IMR-90 (cell line): ENCODE data around the gene SERBP1. TPM values are rescaled to one million over a fixed set of nuclear protein-coding genes. Genes with fewer than 3 reads are reported as not detected.

Source experiments
- ATAC-seq: fragments of 200-7000 bp; cut with Tn5 transposase; 2 replicates; pipeline ENCODE4 v1.9.1; 2020; ENCODE audit warnings: low read depth, mild to moderate bottlenecking, moderate library complexity
- BruUV-seq: library from RNA; stranded (reverse); fragments of 400-500 nt; replicated peaks from 2 replicates; lab custom pipeline; 2021; lab: Mats Ljungman, UMichigan
- CTCF ChIA-PET: fragments of 300-600 bp; formaldehyde crosslinking; extraction: SDS; loops from one replicate; lab custom pipeline; 2021; ENCODE audit warnings: antibody characterized with exemption; lab: Yijun Ruan, JAX
- POLR2A ChIA-PET: fragments of 300-600 bp; sonication (Branson Sonifier 250); formaldehyde crosslinking; loops from one replicate; lab custom pipeline; 2022; ENCODE audit warnings: antibody characterized with exemption; ENCODE audit not compliant: unreplicated experiment; lab: Charles Lee
- DNase-seq: peaks from one replicate; pipeline ENCODE4 v3.0.0; 2013
- H2AFZ ChIP-seq: replicated peaks from 2 replicates; pipeline ENCODE3; 2013; ENCODE audit warnings: low read length, mild to moderate bottlenecking; ENCODE audit not compliant: poor library complexity
- H2AK5ac ChIP-seq: 2 replicates; pipeline ENCODE4 v1.6.1; 2013; ENCODE audit warnings: low read depth, low read length, inconsistent platforms
- H2AK9ac ChIP-seq: replicated peaks from 2 replicates; pipeline ENCODE3; 2013; ENCODE audit warnings: mild to moderate bottlenecking, low read depth, low read length, moderate library complexity; ENCODE audit not compliant: poor library complexity
- H2BK120ac ChIP-seq: 2 replicates; pipeline ENCODE4 v1.6.1; 2013; ENCODE audit warnings: low read depth, low read length, inconsistent platforms
- H2BK15ac ChIP-seq: 3 replicates; pipeline ENCODE4 v1.6.1; 2013; ENCODE audit warnings: low read depth, low read length, inconsistent platforms
- H2BK20ac ChIP-seq: 2 replicates; pipeline ENCODE4 v1.6.1; 2013; ENCODE audit warnings: low read depth, mild to moderate bottlenecking, inconsistent platforms, low read length, moderate library complexity
- H2BK5ac ChIP-seq: 2 replicates; pipeline ENCODE4 v1.6.1; 2013; ENCODE audit warnings: mild to moderate bottlenecking, low read depth, low read length, inconsistent platforms; ENCODE audit not compliant: poor library complexity, severe bottlenecking
- H3K14ac ChIP-seq: replicated peaks from 2 replicates; pipeline ENCODE4 v1.6.1; 2013; ENCODE audit warnings: low read depth, low read length, inconsistent platforms
- H3K18ac ChIP-seq: 2 replicates; pipeline ENCODE4 v1.6.1; 2013; ENCODE audit warnings: low read depth, low read length, control low read depth
- H3K23ac ChIP-seq: 2 replicates; pipeline ENCODE4 v1.6.1; 2013; ENCODE audit warnings: low read depth, low read length, inconsistent platforms
- H3K27ac ChIP-seq: 2 replicates; pipeline ENCODE4 v1.5.1; 2013; ENCODE audit warnings: mild to moderate bottlenecking, control low read depth, low read length; ENCODE audit not compliant: insufficient read depth
- H3K27me3 ChIP-seq: 2 replicates; pipeline ENCODE4 v1.6.1; 2013; ENCODE audit warnings: low read length; ENCODE audit not compliant: control insufficient read depth, insufficient read depth
- H3K36me3 ChIP-seq: 2 replicates; pipeline ENCODE4 v1.6.1; 2013; ENCODE audit warnings: low read length, mixed read lengths; ENCODE audit not compliant: control insufficient read depth, insufficient read depth
- H3K4ac ChIP-seq: 2 replicates; pipeline ENCODE4 v1.6.1; 2013; ENCODE audit warnings: low read depth, low read length, inconsistent platforms
- H3K4me1 ChIP-seq: 2 replicates; pipeline ENCODE4 v1.6.1; 2013; ENCODE audit warnings: low read length, mixed read lengths; ENCODE audit not compliant: control insufficient read depth, insufficient read depth
- H3K4me2 ChIP-seq: 2 replicates; pipeline ENCODE4 v1.6.1; 2013; ENCODE audit warnings: low read depth, mild to moderate bottlenecking, control low read depth, low read length, moderate library complexity
- H3K4me3 ChIP-seq: 2 replicates; pipeline ENCODE4 v1.5.1; 2013; ENCODE audit warnings: low read depth, mild to moderate bottlenecking, control low read depth, low read length, moderate library complexity; ENCODE audit not compliant: insufficient read depth
- H3K56ac ChIP-seq: 2 replicates; pipeline ENCODE4 v1.6.1; 2013; ENCODE audit warnings: low read length, inconsistent platforms; ENCODE audit not compliant: insufficient read depth; ENCODE audit errors: extremely low read depth
- H3K79me1 ChIP-seq, 2 experiments: 2 replicates each; pipeline ENCODE4 v1.6.1; 2013; ENCODE audit warnings: low read length in 2 of 2, inconsistent platforms in 1 of 2, low read depth in 1 of 2
- H3K9ac ChIP-seq: 2 replicates; pipeline ENCODE4 v1.6.1; 2013; ENCODE audit warnings: low read depth, low read length, control low read depth
- H3K9me1 ChIP-seq: 2 replicates; pipeline ENCODE4 v1.6.1; 2013; ENCODE audit warnings: low read length, inconsistent platforms; ENCODE audit not compliant: insufficient read depth
- H3K9me3 ChIP-seq: 2 replicates; pipeline ENCODE4 v1.6.1; 2013; ENCODE audit warnings: low read length; ENCODE audit not compliant: control insufficient read depth, insufficient read depth
- H4K20me1 ChIP-seq: 2 replicates; pipeline ENCODE4 v1.6.1; 2013; ENCODE audit warnings: low read length, inconsistent platforms; ENCODE audit not compliant: insufficient read depth
- H4K5ac ChIP-seq: 2 replicates; pipeline ENCODE4 v1.6.1; 2013; ENCODE audit warnings: mild to moderate bottlenecking, low read depth, low read length, control low read depth
- H4K8ac ChIP-seq, 2 experiments: 2 replicates each; pipeline ENCODE4 v1.6.1; 2013; ENCODE audit warnings: low read depth in 2 of 2, low read length in 2 of 2, control low read depth in 1 of 2, inconsistent platforms in 1 of 2
- H4K91ac ChIP-seq: 2 replicates; pipeline ENCODE4 v1.6.1; 2013; ENCODE audit warnings: low read depth, low read length, inconsistent platforms; ENCODE audit not compliant: insufficient read depth
- BHLHE40 ChIP-seq: fragments of 150-350 bp; IDR thresholded peaks from 2 replicates; pipeline ENCODE4 v1.6.1; 2016; ENCODE audit warnings: mild to moderate bottlenecking, low read depth, low read length
- CEBPB ChIP-seq: IDR thresholded peaks from 2 replicates; pipeline ENCODE4 v1.6.1; 2012; ENCODE audit warnings: low read depth, low read length, improper control_type of control experiment
- CHD1 ChIP-seq: IDR thresholded peaks from 2 replicates; pipeline ENCODE4 v1.6.1; 2012; ENCODE audit warnings: low read depth, low read length, improper control_type of control experiment
- ELK1 ChIP-seq: fragments of 150-350 bp; IDR thresholded peaks from 2 replicates; pipeline ENCODE4 v1.6.1; 2016; ENCODE audit warnings: low read depth, mild to moderate bottlenecking, low read length, moderate library complexity, borderline replicate concordance
- FOS ChIP-seq: fragments of 150-350 bp; IDR thresholded peaks from 2 replicates; pipeline ENCODE4 v1.6.1; 2016; ENCODE audit warnings: low read depth, low read length
- MAFK ChIP-seq: IDR thresholded peaks from 2 replicates; pipeline ENCODE4 v1.6.1; 2012; ENCODE audit warnings: low read depth, low read length, improper control_type of control experiment
- MAZ ChIP-seq: IDR thresholded peaks from 2 replicates; pipeline ENCODE4 v1.6.1; 2012; ENCODE audit warnings: low read depth, mild to moderate bottlenecking, low read length, improper control_type of control experiment, moderate library complexity, borderline replicate concordance
- MXI1 ChIP-seq: IDR thresholded peaks from 2 replicates; pipeline ENCODE4 v1.6.1; 2012; ENCODE audit warnings: low read depth, mild to moderate bottlenecking, low read length, moderate library complexity, borderline replicate concordance
- NFE2L2 ChIP-seq: fragments of 150-350 bp; IDR thresholded peaks from 2 replicates; pipeline ENCODE4 v1.6.1; 2016; ENCODE audit warnings: low read depth, mild to moderate bottlenecking, low read length
- POLR2A ChIP-seq: IDR thresholded peaks from 2 replicates; pipeline ENCODE4 v1.6.1; 2012; ENCODE audit warnings: mild to moderate bottlenecking, low read depth, low read length
- RAD21 ChIP-seq: IDR thresholded peaks from 2 replicates; pipeline ENCODE4 v1.6.1; 2012; ENCODE audit warnings: low read length, improper control_type of control experiment
- RCOR1 ChIP-seq: IDR thresholded peaks from 2 replicates; pipeline ENCODE4 v1.6.1; 2012; ENCODE audit warnings: mild to moderate bottlenecking, low read length, improper control_type of control experiment; ENCODE audit not compliant: insufficient replicate concordance
- RFX5 ChIP-seq: IDR thresholded peaks from 2 replicates; pipeline ENCODE4 v1.8.0; 2012; ENCODE audit warnings: low read depth, mild to moderate bottlenecking, low read length, moderate library complexity
- SMC3 ChIP-seq: fragments of 150-350 bp; IDR thresholded peaks from 2 replicates; pipeline ENCODE4 v1.6.1; 2016; ENCODE audit warnings: low read depth, mild to moderate bottlenecking, antibody characterized with exemption, low read length, moderate library complexity
- WGBS, 2 experiments: methylation state at CpG; one replicate each; pipeline versions ENCODE4 v1.1.5 to v1.1.7; 2013; ENCODE audit warnings: missing lambda C conversion rate in 2 of 2; ENCODE audit not compliant: insufficient read length in 1 of 2; ENCODE audit errors: extremely low coverage in 2 of 2; 5-methylcytosine and 5-hydroxymethylcytosine counted together
- dilution Hi-C: fragments of 300-500 bp; cut with HindIII; formaldehyde crosslinking; loops from one replicate; pipeline ENCODE4 v1.14.3; 2018; ENCODE audit warnings: low sequenced_read_pairs; ENCODE audit not compliant: unreplicated experiment
- in situ Hi-C: fragments of 300-500 bp; cut with MboI; formaldehyde crosslinking; loops from 3 replicates; pipeline ENCODE4 v1.14.3; 2019; ENCODE audit warnings: low sequenced_read_pairs, inconsistent platforms, mixed read lengths
- intact Hi-C: fragments of 100-400 bp; cut with micrococcal nuclease; formaldehyde crosslinking; loops from 2 replicates; pipeline ENCODE4 v1.10.0; 2022
- polyA plus RNA-seq, 3 experiments: library from polyadenylated mRNA; depleted of rRNA; stranded (reverse); fragments of >200 nt; gene quantifications; 2 replicates each; pipeline ENCODE4 v1.2.3, GENCODE V29; 2012; ENCODE audit warnings: low replicate concordance in 1 of 3
- total RNA-seq: library from RNA; depleted of rRNA; stranded (reverse); fragments of >200 nt; gene quantifications from 2 replicates; pipeline ENCODE4 v1.2.3, GENCODE V29; 2012
- TF ChIP-seq, protein P1 (sequence below): conservative IDR thresholded peaks from 2 replicates; pipeline ENCODE4 v1.5.1; 2012; ENCODE audit warnings: mild to moderate bottlenecking, low read depth, low read length, improper control_type of control experiment
- TF ChIP-seq, protein P2 (sequence below): fragments of 150-350 bp; IDR thresholded peaks from 2 replicates; pipeline ENCODE4 v1.6.1; 2017; ENCODE audit warnings: mild to moderate bottlenecking, antibody characterized with exemption, low read length, low read depth

SERBP1 gene
- total and polyA plus RNA-seq, 2 of the 4 experiments (the other 2 are of a cell fraction) = 94.1 to 153 TPM

GRCh38 chr1:67368046-67368514 lies 62.1 kb downstream of the SERBP1 start:
- H3K27ac ChIP-seq = no peak overlapping the region
- no peak overlapping the region for H2BK20ac ChIP-seq
- no peaks in the 10 kb centered on the region for H3K9me3 ChIP-seq
- H3K56ac ChIP-seq = no peak overlapping the region
- no peak overlapping the region for H4K91ac ChIP-seq
- WGBS, 2 experiments = no CpG with 5 or more reads among the region's 1 CpG
- no peaks in the 10 kb centered on the region; the same call in 1 of the 2 replicates for H3K4me1 ChIP-seq
- H3K4ac ChIP-seq = no peak overlapping the region
- POLR2A ChIA-PET = no interaction called here
- no peak overlapping the region for H3K14ac ChIP-seq
- H3K18ac ChIP-seq = no peak overlapping the region
- H2BK5ac ChIP-seq = no peak overlapping the region
- in situ Hi-C loops = no loop called here
- H2AK5ac ChIP-seq = no peak overlapping the region
- no peak for TF ChIP-seq MXI1
- no peak for TF ChIP-seq CEBPB
- no peak for TF ChIP-seq NFE2L2
- no peak for TF ChIP-seq MAZ
- TF ChIP-seq, protein P1, sequence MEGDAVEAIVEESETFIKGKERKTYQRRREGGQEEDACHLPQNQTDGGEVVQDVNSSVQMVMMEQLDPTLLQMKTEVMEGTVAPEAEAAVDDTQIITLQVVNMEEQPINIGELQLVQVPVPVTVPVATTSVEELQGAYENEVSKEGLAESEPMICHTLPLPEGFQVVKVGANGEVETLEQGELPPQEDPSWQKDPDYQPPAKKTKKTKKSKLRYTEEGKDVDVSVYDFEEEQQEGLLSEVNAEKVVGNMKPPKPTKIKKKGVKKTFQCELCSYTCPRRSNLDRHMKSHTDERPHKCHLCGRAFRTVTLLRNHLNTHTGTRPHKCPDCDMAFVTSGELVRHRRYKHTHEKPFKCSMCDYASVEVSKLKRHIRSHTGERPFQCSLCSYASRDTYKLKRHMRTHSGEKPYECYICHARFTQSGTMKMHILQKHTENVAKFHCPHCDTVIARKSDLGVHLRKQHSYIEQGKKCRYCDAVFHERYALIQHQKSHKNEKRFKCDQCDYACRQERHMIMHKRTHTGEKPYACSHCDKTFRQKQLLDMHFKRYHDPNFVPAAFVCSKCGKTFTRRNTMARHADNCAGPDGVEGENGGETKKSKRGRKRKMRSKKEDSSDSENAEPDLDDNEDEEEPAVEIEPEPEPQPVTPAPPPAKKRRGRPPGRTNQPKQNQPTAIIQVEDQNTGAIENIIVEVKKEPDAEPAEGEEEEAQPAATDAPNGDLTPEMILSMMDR = no peak
- TF ChIP-seq CHD1 = no peak
- no peak for TF ChIP-seq POLR2A
- no peak for TF ChIP-seq BHLHE40
- TF ChIP-seq FOS = no peak
- no peak for TF ChIP-seq SMC3
- no peak for TF ChIP-seq RAD21
- no peak for TF ChIP-seq RFX5
- TF ChIP-seq ELK1 = no peak
- TF ChIP-seq, protein P2, sequence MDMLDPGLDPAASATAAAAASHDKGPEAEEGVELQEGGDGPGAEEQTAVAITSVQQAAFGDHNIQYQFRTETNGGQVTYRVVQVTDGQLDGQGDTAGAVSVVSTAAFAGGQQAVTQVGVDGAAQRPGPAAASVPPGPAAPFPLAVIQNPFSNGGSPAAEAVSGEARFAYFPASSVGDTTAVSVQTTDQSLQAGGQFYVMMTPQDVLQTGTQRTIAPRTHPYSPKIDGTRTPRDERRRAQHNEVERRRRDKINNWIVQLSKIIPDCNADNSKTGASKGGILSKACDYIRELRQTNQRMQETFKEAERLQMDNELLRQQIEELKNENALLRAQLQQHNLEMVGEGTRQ = no peak
- no peak for TF ChIP-seq RCOR1
- no peak for TF ChIP-seq MAFK
- H2BK15ac ChIP-seq = no peak overlapping the region
- no peak overlapping the region for H3K23ac ChIP-seq
- no peaks in the 10 kb centered on the region for H3K36me3 ChIP-seq
- dilution Hi-C loops = no loop called here
- H4K20me1 ChIP-seq = no peaks in the 10 kb centered on the region
- no peak overlapping the region for H4K8ac ChIP-seq
- DNase-seq (no peak), ATAC-seq (no peak)
- H4K5ac ChIP-seq = no peak overlapping the region
- CTCF ChIA-PET = no interaction called here
- no peaks in the 10 kb centered on the region for H3K9me1 ChIP-seq
- H2AFZ ChIP-seq = no peak overlapping the region
- no peaks in the 10 kb centered on the region for H3K27me3 ChIP-seq
- H2BK120ac ChIP-seq = no peak overlapping the region
- intact Hi-C loops = no loop called here
- no TSS peak for BruUV-seq
- H3K79me1 ChIP-seq = no peaks in the 10 kb centered on the region
- no peak overlapping the region for H3K9ac ChIP-seq
- H3K4me2 ChIP-seq = no peak overlapping the region
- H2AK9ac ChIP-seq = no peak overlapping the region
- no peak overlapping the region for H3K4me3 ChIP-seq
